Colon (tissue), 2 donors: ENCODE results near the gene CKB.

Experiments used
- FAIRE-seq: peaks from 2 replicates; lab custom pipeline; 2012; peaks lifted over from hg19 to GRCh38; lab: Jason Lieb, UNC
- donor health status: control.
- donor health status: control.

Gene CKB

DNA sequence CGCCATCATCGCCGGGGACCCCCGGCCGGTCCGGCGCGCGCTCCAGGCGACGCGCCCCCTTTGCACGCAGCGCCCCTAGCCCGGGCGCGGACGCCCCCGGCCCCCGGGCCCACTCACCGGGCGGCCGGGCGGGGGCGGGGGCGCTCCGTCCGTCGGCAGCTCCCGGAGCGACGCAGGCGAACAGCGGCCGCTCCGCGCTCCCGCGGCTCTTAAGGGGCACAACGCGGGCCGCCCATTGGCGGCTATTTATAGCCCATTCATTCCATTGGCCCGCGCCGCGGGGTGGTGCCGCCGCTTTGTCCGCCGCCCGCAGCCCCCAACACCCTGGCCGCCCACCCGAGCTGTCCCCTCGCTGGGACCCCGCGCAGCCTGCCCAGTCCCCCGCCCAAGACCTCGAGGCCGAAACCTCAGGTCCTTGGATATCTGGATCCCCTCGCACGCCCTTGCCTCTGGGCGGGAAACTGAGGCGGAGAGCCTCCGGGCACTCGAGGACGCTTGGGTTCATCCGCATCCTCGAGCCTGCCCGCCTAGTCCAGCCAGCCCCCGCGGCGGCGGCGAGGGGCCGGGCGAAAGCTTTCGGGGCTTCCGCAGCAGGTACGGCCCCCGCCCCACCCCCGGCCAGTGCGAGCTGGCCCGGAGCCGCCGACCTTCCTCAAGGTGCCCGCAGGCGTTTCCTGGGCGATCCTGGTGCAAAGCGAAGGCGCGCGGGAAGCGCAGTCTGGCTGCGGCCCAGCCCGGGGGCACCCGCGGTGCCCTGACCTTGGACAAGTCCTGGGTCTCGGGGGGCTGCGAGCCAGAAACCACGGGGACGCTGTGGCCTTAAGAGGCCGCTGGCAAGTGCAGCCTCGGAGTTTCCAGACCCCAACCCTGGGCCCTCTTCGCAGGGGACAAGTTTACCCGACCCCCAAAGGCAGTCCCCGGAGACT lies at the start of gene CKB:
Gene CKB (minus strand): TSS at position 182 of the 926 bp plus-strand sequence. CDS start 337 bp downstream, outside the sequence.
- no peak for FAIRE-seq

DNA sequence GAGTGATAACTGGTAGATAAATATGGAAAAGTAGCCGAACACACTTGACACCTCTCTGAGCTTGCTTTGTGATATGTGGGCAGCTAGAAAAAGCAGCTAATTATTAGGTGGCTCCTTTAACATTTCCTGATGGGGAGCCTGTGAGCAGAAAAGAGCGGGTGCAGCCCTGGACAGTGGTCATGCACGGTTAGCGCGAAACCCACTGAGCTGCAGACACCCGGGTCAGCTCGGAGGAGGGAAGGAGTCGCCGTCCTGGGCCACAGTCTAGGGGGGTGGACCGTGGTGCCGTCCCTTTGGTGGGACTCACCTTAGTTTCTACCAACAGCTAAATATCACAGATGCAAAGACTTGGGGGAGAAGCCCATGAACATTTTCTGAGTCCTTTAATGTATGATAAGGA lies 46.8 kb upstream of the CKB start:
- no peak for FAIRE-seq

DNA sequence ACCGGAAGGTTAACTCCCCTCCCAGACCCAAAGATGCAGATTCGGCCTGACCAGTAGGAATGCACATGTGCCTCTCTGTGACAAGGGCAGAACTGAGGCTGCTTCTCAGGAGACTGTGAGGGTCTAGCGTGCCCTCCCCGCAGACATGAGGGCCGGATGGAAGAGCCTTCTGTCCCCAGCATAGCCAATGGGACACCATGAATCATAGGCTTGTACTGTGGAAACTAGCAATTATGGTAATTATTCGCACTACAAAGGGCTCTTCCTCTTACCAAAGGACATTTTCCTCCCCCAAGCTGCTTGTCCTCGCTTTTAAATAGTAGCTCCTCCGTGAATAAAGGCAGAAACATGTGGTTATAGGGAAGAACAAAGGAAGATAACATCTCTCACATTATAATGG lies 46.3 kb upstream of the CKB start:
- no peak for FAIRE-seq

DNA sequence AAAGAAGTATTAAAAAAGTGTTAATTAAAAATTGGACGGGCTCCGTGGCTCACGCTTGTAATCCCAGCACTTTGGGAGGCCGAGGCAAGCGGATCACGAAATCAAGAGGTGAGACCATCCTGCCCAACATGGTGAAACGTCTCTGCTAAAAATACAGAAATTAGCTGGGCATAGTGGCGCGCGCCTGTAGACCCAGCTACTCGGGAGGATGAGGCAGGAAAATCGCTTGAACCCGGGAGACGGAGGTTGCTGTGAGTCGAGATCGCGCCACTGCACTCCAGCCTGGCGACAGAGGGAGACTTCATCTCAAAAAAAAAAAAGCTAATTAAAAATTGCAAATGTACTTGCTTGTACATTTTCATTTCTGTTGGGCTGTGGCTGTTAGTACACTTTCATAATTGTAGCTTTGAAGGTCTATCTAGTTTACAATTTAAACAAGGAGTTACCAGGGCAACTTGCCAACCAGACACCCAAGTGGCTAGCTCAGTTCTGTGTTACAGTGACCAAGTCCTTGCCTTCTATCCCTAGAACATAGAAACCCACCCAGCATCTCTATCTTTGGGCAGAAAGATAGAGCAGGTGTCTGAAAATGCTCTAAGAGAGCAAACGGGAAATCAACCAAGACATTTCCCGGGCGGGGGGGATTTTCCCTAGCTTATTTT lies 41.3 kb upstream of the CKB start:
- FAIRE-seq, result no peak

DNA sequence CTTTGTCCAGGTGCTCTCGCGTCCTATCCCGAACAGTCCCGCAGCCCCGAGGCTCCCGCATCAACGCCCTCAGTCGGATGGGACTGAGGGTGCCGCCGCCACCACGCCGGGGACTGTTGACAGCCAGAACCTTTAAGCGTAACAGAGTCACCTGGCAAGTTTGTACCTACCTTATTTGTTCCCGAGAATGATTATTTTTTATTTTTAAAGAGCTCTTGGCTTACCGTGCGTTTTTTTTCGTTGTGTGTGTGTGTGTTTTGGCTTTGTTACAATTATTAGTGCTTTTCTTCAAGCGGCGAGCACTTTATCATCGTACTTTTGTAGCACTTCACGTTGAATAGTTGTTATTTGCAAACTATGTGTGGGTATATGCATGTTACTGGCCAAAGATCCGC lies 40.6 kb upstream of the CKB start:
- FAIRE-seq, result no peak

DNA sequence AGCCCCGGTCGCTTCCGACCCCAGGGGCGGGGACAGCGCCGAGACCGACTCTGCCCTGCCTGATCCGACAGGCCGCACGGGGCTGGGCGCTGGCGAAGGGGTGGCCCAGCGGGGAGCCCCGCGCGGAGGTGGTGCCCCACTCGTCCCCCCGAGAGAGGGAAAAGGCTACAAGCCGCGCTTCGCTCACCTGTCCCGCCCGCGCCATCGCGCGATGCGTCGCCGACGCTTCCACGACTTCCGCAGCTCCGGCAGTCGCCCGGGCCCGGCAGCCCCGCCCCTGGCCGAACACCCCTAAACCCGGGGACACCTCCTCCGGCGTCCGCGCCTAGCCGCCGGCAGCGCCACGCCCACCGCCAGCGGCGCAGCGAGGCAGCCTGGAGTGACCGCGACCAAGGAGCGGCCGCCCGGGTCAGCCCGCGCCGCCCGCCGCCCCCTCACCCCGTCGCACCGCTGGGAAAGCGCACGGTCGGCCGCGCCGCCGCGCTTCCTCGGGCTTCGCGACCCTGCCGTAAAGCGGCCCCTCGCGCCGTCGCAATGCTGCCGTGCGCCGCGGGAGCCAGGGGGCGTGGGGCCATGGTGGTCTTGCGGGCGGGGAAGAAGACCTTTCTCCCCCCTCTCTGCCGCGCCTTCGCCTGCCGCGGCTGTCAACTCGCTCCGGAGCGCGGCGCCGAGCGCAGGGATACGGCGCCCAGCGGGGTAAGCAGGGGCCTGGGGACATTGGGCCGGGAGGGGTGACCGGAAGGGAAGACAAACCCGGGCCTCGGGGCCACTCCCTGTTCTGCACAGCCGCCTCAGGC lies 40.0 kb upstream of the CKB start, which contains the start of the genes BAG5 and COA8:
Gene BAG5 (minus strand): TSS at position 229 of the 797 bp plus-strand sequence. CDS start 1,493 bp downstream, outside the sequence.
Gene COA8 (plus strand): TSS at position 532 of the 797 bp plus-strand sequence. CDS start 42 bp downstream, at position 574.
- no peak for FAIRE-seq

DNA sequence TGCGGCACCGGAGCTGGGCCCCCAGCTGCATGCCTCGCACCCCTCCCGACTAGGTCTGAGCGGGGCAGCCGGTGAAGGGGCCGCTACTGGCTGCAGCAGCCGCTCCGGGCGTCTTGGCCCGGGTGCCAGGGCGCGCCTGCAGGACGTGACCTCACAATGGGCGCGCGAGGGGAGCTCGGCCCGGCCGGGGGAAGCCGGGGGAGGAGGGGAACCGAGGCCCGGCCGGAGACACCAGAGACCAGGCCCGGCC lies 39.5 kb upstream of the CKB start:
- no peak for FAIRE-seq

DNA sequence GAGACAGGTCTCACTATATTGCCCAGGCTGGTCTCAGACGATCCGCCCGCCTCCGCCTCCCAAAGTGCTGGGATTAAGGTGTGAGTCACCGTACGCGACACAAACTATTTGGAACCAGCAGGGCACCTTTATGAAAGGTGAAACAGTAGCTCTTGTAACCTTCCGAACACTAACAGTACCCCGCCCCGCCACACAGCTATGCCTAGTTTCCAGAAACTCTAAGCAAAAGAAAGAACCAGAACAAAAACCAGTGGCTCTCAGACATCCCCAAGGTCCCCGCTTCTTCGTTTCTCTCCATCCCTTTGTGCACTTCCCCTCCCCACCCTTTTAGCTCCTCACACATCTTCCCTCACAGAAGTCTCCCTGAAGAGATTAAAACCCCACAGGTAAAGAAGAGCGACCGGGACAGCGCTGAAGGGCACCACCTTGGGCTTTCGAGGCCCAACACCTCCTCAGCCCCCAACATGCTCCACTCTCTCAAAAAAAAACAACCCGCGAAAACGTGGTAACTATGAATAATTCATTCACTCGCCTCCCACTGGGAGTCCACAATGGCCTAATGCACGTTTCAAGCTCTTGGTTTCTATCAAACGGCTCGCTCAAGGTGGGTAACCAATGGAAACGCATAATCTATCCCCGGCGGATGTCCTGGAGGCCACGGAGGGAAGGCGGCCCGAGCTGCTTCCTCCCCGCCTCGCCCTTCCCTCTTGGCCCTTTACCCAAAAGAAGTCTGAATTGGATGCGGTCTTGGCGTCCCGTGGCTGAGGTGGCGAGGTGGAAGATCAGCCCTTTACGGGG lies 39.0 kb upstream of the CKB start:
- FAIRE-seq, result no peak

DNA sequence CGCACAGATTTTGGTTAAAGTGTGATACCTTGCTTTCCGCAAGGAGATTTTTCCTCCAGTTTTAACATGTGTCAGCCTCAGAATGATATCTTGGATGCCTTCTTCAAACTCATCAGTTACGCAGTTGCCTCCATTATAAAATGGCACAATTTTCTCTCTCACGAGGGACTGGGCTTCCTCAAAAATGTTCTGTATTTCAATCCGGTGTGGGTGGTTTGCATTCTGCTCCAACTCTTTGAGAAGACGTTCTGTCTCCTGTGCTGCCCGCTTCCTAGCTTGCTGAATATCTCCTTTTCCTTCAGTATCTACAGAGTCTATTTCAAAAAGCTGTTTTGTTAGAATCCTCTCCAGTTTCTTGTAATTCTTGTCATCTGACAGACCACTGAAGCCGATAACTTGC lies 38.1 kb upstream of the CKB start:
- no peak for FAIRE-seq

DNA sequence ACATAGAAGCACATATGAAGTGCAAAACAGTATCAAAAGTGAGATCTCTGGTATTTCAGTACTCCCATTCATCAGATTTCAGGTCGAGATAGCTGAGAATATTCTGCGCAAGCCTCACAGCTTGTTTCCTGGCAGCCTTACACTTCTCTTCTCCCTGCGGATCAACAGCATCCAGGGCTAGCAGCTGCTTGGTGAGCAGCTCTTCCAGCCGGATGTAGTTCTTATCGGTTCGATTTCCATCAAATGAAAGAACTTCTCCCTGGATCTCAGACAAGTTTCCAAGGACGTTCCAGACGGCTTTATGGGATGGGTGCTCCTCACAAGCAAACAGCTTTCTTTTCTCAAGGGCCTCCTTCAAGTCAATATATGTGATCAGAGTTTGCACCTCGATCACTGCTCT lies 37.1 kb upstream of the CKB start:
- FAIRE-seq, result no peak

DNA sequence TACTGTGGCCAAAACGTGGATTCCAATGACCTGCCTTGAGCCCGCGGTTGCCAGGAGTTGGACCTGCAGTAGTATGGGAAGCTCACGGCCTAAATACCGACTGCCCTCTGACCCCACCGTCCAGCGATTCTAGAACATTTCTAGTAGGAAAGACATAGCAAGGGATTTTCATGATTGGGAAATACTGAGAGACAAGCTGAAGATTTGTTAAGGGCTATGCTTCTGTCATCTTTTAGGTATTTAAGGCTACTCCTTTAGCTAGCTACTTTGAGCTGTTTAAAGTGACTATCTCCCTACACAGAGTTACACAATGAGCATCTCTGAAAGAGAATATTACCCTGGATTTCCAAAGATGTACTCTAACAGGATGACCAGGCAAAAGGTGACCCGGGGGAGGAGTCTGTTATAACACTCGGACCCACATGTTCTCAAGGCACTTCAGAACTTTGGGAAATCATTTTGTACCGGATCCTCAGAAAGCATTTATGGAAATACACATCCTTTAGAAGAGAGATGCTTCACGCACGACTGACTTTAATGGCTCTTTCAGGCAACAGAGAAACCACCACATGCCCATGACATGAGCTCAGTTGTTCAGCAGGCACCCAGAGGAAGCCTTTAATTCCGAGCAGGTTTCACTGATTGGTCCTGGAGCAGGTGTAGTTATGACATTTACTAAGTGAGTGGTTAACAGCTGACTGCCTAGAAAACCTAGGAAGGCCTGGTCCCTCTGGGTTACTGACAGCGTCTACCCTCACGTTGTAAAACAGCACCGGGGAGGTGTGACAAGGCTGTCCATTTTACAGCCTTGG lies 35.6 kb upstream of the CKB start:
- FAIRE-seq, result no peak

DNA sequence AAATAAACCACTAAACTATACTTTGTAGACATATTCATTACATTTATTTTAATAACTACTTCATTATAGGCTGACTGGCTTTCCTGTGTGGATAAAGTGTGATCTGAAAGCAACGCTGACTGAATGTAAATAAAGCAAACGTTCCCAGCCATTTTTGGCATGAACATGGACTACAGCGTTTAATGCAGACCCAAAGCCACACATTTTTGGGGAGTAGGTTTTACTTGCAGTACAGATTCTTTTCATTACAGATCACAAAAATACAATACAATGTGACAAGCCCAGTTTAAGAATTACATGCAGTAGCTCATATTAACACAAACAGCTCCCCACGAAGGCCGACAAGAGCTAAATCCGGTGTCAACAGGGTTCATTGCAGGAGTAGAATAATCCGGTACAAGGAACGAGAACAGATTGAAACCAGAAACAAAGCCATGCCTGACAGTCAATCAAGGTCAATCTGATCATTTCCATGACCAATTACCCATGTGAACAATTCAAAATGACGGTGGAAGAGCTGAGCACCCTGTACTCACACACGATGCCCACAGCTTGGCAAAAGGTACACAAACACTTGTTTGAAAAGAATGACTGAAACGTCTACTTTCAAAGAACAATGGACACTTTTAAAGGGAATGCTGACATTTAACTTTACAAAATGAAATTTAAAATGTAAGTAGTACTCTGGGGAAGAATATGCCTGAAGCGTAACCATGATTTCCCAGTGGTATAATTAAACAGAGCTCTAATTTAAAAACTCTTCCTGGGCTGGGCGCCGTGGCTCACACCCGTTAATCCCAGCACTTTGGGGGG lies 34.5 kb upstream of the CKB start:
- FAIRE-seq, result no peak

DNA sequence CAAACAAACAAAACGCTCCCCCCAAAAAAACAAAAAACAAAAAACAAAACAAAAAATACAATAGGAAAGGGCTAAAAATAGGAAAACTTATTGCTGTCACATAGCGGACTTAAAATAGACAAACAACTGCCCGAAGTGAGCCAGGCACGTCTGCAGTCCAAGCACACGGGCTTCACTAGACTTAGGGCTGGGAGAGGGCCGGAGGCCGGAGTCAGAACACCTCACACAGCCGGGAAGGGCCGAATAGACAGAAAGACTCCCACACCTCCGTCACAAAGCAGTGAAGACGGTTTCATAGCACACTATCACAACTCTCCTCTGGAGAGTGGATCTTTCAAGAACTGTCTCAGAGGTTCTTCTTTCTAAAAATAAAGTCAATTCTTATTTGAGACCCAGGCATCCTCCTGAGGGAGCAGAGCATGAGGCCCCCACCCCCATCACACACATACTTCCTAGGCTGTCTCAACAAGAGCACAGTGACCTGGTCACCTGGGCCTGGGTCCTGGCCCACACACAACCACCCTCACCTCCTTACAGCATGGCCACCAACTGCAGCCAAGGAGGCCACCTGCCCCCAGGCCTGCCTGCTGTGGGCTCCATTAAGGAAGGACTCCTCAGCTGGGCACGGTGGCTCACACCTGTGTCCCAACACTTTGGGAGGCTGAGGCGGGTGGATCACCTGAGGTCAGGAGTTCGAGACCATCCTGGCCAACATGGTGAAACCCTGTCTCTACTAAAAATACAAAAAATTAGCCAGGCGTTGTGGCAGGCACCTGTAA lies 33.1 kb upstream of the CKB start:
- no peak for FAIRE-seq

DNA sequence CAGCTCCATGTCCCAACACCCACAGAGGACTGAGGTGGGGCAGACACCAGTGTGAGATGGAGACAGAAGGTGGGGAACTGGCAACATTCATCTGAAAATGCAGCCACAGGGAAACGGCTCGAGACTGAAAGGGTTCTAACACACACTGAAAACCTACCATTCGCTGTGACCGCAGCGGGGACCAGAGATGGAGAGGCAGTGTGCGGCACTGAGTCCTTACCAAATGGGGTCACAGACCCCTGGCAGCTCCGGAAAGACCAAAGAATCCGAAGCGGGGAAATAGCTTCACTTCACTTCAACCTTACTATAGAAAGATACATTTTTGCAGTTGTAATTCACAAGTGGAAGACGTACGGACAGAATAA lies 30.2 kb upstream of the CKB start:
- no peak for FAIRE-seq

DNA sequence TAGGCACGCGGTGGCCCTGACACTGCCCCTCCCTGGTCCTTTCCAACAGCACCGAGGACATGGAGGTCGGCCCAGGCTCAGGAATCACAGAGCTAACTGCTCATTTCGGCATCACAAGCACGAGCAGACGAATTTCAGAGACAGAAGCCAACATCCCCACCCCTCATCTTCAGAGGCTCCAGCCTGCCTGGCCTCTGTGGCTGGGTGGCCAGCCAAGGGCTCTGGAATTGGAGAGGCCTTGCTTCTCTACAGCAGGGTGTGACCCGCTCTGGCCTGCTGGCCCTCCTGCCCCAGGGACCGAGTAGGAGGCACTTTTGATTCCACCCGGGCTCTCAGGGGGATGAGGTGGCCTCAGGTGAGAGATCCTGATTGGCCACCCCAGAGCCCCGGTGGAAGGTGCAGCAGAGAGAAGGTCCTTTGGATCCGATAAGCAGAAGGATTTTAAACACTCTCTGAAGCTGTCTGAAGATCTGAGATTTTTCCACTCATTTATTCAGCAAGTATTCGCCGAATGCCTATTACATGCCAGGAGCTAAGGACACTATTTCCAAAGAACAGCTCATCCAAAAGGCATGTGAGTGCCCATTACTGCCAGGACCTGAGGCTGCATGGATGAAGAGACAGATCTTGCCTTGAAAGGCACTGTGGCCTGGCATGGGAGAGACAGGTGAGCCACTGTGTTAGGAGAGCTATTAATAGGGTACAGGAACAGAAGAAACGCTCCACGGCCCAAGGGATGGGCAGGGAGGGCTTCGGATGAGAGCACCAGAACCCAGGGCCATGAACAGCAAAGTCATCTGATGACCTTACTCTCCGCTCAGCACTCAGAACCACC lies 29.6 kb upstream of the CKB start:
- no peak for FAIRE-seq

DNA sequence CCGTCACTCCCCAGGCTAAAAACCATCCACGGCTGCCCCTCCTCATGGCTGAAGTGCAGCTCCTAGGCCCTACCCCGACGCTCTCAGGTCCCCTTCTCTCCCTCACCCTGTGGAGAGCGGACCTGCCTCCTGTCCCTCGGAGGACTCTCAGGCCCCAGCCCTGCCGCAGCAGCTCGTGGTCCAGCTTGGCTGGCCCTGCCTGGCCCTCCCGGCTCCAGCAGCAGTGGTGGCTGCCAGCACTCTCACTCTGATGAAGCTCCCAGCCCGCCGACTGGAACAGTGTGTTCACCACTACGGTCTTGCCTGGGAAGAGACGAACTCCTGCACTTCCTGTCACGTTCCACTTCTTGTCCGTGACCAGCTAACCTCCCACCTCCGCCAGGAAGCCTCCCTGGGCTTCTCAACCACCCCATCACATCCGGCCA lies 28.7 kb upstream of the CKB start:
- no peak for FAIRE-seq

DNA sequence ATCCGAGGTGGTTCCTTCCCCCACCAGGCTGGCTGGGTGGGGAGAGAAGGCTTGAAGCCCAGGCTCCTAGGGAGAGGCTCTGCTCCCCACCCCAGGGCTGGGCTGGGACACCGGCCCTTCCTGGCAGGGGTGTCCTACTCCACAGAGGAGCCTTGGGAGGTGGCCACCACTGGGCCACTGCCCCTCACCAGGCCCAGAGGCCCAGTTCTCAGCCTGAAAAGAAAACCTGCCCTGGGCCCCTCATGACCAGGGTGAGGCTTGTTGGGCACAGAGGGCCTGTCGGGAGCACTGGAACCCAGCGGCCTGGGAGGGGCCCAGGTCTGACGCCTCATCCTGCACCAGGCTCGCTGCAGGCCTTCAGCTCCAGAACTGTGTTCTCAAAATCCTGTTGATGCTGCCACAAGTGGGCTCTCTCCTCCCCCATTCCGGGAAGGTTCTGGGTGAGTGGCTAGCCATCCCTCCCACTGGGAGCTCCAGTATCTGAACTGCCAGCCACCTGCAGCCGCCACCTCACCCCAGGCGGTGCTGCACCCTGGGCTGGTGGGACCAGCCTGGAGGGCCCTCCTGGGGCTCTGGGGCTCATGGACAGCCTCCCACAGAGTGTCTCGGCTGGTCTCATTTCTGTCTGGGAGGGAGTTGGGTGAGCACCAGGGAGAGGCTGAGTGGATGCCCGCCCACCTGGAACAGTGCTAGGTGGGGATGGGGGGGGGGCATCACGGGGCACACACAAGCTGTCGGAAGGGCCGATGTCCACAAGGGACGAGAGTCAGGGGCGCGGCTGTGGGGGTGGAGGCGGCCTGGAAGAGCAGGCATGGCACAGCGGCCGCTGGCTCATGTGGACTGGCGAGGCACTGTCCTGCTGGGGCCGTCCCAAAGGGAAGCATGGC lies 28.1 kb upstream of the CKB start:
- FAIRE-seq, result no peak
